ENCODE results near the gene AGAP5. TPM values are rescaled to one million over a fixed set of nuclear protein-coding genes. Genes with fewer than 3 reads are reported as not detected.
"Not testable (repeated sequence)": the region's sequence is repeated elsewhere in the genome, so short reads cannot be mapped to it uniquely, and the experiment has no call there.

AGAP5 gene
- total and polyA plus RNA-seq, 2 experiments from 2014 or later = 3.1 to 7.3 TPM

- H3K27me3 ChIP-seq; DNase-seq (ENCODE audit: low read depth in 1 of 2, low spot score in 1 of 2); H3K36me3 ChIP-seq; H3K27ac ChIP-seq; H3K9me3 ChIP-seq (ENCODE audit: low read depth); H3K4me3 ChIP-seq: not testable (repeated sequence)
- peaks cover 14% of the 10 kb centered on the region for H3K4me1 ChIP-seq (ENCODE audit: low read depth)
These were observed 13.8 kb upstream of the AGAP5 start for GRCh38 chr10:73711683-73712082.

DNA sequence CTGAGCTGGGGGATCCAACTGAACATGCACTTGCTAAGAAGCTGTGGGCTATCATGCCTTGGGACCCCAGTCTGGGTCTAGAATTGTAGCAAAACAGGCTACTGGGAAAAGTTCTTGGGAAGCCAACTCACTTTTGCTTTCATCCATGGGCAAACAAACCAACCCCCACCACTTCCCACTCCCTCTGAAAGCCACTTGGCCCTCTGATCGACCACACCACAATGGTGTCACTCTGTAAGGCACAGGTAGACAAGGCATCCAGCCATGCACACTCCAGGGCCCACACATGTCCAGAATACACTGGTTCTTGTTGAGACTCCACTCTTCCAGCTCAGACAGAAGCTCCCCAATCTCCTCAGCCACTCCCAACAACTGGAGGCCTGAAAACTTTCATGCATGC, 10.2 kb upstream of the AGAP5 start:
- H3K4me3 ChIP-seq; H3K27me3 ChIP-seq; H3K36me3 ChIP-seq; DNase-seq (ENCODE audit: low read depth in 1 of 2, low spot score in 1 of 2); H3K4me1 ChIP-seq (ENCODE audit: low read depth); H3K27ac ChIP-seq; H3K9me3 ChIP-seq (ENCODE audit: low read depth): not testable (repeated sequence)

GRCh38 chr10:73707628-73708027, 9.7 kb upstream of the AGAP5 start:
- H3K27me3 ChIP-seq; DNase-seq (ENCODE audit: low read depth in 1 of 2, low spot score in 1 of 2): not testable (repeated sequence)

DNA sequence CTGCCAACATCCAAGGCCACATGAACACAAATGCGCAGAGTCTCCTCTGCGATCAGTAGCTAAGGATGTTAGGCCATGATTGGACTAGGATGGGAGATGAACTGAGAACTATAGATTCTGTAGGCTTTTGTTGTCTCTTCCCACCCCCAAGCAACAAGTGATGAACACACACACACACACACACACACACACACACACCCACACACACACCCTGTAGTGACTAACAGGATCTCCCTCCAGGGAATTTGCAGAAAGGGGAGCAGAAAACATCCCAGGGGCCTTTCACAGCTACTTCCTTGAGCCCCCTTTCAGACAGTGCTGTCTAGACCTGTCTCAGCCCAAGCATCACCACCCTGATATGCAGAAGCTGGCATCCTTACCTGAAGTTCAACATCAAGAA, 8.6 kb upstream of the AGAP5 start:
- not testable (repeated sequence) for DNase-seq (ENCODE audit: low read depth in 1 of 2, low spot score in 1 of 2); H3K27ac ChIP-seq; H3K36me3 ChIP-seq; H3K4me1 ChIP-seq (ENCODE audit: low read depth); H3K9me3 ChIP-seq (ENCODE audit: low read depth); H3K4me3 ChIP-seq; H3K27me3 ChIP-seq

More at GRCh38 chr10:73707628-73708027, 9.7 kb upstream of the AGAP5 start:
- not testable (repeated sequence) for H3K36me3 ChIP-seq; H3K4me3 ChIP-seq; H3K27ac ChIP-seq; H3K4me1 ChIP-seq (ENCODE audit: low read depth); H3K9me3 ChIP-seq (ENCODE audit: low read depth)

GRCh38 chr10:73705506-73706072, 7.7 kb upstream of the AGAP5 start:
- not testable (repeated sequence) for H3K27me3 ChIP-seq; H3K4me3 ChIP-seq; H3K4me1 ChIP-seq (ENCODE audit: low read depth); H3K36me3 ChIP-seq; H3K27ac ChIP-seq; DNase-seq (ENCODE audit: low read depth in 1 of 2, low spot score in 1 of 2); H3K9me3 ChIP-seq (ENCODE audit: low read depth)

DNA sequence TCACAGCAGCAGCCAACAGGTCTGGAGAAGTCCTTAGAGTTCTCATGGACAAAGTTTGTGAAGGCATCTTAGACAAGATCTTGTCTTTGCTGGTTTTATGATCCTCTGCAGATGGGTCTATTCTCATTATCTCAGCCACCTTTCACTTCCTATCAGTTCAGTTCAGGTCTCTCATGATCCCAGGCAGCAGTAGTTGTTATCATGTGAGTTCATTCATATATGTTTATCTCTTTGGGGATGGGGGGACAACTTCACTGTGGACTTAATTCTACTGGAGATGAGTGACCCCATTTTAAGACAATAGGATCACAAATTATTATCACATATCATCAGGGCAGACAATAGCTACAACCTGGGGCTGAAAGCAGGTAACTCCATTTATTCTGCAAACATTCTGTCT, 6.0 kb upstream of the AGAP5 start:
- H3K9me3 ChIP-seq (ENCODE audit: low read depth); H3K4me1 ChIP-seq (ENCODE audit: low read depth); H3K4me3 ChIP-seq; H3K27me3 ChIP-seq; H3K36me3 ChIP-seq; H3K27ac ChIP-seq; DNase-seq (ENCODE audit: low read depth in 1 of 2, low spot score in 1 of 2): not testable (repeated sequence)

DNA sequence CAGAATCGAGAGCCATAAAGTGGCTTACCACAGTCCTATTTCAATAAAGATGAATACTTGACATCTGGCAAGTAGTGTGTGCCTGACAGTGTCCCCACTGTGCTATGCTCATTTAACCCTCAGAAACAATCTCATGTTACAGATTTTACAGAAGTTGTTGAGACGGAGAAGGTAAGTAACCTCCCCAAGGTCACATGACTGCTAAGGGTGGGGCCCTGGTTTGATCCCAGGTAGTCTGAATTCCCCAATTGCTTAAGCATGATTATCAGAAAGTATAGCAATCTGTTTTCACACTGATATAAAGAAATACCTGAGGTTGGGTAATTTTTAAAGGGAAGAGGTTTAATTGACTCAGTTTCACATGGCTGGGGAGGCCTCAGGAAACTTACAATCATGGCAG, 910 bp upstream of the AGAP5 start:
- H3K4me3 ChIP-seq; H3K27ac ChIP-seq; H3K36me3 ChIP-seq; H3K9me3 ChIP-seq (ENCODE audit: low read depth); H3K27me3 ChIP-seq; DNase-seq (ENCODE audit: low read depth in 1 of 2, low spot score in 1 of 2); H3K4me1 ChIP-seq (ENCODE audit: low read depth): not testable (repeated sequence)

DNA sequence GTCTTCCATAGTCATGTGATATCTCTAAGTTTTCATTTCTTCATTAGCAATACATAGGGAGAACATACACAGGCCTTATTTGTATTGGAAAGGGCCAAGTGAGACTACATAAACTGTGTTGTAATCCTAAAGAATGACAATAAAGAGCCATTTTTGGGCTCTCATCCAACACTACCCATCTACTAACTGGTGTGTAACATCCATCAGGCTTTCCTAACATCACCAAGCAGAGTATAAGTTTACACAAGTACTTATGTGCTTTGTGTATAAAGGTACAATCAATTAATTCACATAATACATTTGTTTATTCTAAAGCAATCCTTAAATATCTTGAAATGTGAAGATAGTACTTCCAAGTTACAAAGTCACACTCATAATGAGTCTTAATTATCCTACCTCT, 2.6 kb downstream of the AGAP5 start:
- H3K27me3 ChIP-seq; H3K4me3 ChIP-seq; H3K36me3 ChIP-seq; H3K27ac ChIP-seq; H3K9me3 ChIP-seq (ENCODE audit: low read depth); H3K4me1 ChIP-seq (ENCODE audit: low read depth): not testable (repeated sequence)
- peak in 1 of 2 donors; percentile 2 for DNase-seq (ENCODE audit: low read depth in 1 of 2, low spot score in 1 of 2)

DNA sequence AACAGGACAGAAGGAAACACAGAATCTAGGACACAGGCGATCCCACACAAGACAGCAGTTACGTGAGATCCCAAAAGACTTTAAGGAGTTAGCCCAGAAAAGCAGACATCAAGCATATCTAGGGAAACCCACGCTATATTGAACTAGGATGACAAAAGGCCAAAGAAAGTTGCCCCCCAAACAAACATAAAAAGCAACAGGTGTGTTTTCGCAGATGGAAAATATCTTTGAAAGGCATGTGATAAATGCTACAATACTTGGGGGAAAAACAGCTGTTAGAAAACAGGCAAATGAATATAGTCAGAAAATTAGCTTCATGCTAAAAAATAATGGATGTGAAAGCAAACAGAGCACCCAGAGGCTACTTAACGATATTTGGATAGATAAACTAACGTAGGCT, 7.2 kb downstream of the AGAP5 start:
- H3K4me1 ChIP-seq (ENCODE audit: low read depth); H3K36me3 ChIP-seq; H3K27me3 ChIP-seq; DNase-seq (ENCODE audit: low read depth in 1 of 2, low spot score in 1 of 2); H3K4me3 ChIP-seq; H3K27ac ChIP-seq; H3K9me3 ChIP-seq (ENCODE audit: low read depth): not testable (repeated sequence)

- not testable (repeated sequence) for H3K9me3 ChIP-seq (ENCODE audit: low read depth); H3K4me3 ChIP-seq; DNase-seq (ENCODE audit: low read depth in 1 of 2, low spot score in 1 of 2); H3K27ac ChIP-seq; H3K36me3 ChIP-seq; H3K27me3 ChIP-seq; H3K4me1 ChIP-seq (ENCODE audit: low read depth)
These were observed 8.3 kb downstream of the AGAP5 start for GRCh38 chr10:73689596-73689995.

DNA sequence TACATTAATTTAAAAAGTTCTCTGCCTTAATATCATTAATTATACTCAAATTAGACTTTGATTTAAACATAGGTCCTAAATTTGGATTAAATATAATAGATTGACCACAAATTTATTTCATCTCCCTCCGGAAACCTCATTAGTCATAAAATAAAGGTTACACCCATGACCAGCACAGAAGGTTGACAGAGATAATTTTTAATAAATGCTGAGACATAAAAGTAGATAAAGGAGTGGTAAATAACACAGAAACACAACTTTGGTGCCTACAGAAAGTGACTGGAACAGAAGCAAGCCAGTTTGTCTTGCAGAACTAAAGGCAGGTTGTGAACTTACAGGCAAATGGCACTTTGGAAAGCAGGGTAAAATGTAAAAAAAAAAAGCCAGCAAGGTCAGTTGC, 10.3 kb downstream of the AGAP5 start:
- H3K4me1 ChIP-seq (ENCODE audit: low read depth); H3K9me3 ChIP-seq (ENCODE audit: low read depth); DNase-seq (ENCODE audit: low read depth in 1 of 2, low spot score in 1 of 2); H3K4me3 ChIP-seq; H3K36me3 ChIP-seq; H3K27me3 ChIP-seq; H3K27ac ChIP-seq: not testable (repeated sequence)

DNA sequence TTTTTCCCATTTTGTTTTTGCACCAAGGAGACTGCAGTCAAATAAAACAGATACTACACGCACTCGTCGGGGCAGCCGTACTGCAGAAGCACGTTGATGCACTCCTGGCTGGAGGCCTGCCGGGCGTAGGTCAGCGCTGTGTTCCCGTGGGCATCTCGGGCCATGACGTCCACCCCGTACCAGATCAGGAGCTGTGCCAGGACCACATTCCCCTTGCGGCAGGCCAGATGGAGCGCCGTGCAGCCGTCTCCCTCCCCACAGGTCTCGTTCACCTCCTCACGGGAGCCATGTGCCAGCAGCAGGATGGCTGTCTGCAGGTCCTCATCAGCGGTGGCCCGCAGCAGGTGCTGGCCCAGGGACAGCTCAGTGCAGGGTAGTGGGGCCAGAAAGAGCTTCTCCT, 23.4 kb downstream of the AGAP5 start:
- H3K27me3 ChIP-seq; H3K36me3 ChIP-seq; DNase-seq (ENCODE audit: low read depth in 1 of 2, low spot score in 1 of 2); H3K27ac ChIP-seq; H3K4me3 ChIP-seq; H3K9me3 ChIP-seq (ENCODE audit: low read depth); H3K4me1 ChIP-seq (ENCODE audit: low read depth): not testable (repeated sequence)

GRCh38 chr10:73668378-73668777, 29.5 kb downstream of the AGAP5 start:
- H3K4me1 ChIP-seq (ENCODE audit: low read depth); H3K36me3 ChIP-seq; H3K27ac ChIP-seq; H3K4me3 ChIP-seq; DNase-seq (ENCODE audit: low read depth in 1 of 2, low spot score in 1 of 2); H3K27me3 ChIP-seq; H3K9me3 ChIP-seq (ENCODE audit: low read depth): not testable (repeated sequence)

- not testable (repeated sequence) for H3K36me3 ChIP-seq; H3K27ac ChIP-seq; H3K9me3 ChIP-seq (ENCODE audit: low read depth); H3K4me1 ChIP-seq (ENCODE audit: low read depth); DNase-seq (ENCODE audit: low read depth in 1 of 2, low spot score in 1 of 2); H3K27me3 ChIP-seq; H3K4me3 ChIP-seq
These were observed 31.6 kb downstream of the AGAP5 start for GRCh38 chr10:73666153-73666809.

DNA sequence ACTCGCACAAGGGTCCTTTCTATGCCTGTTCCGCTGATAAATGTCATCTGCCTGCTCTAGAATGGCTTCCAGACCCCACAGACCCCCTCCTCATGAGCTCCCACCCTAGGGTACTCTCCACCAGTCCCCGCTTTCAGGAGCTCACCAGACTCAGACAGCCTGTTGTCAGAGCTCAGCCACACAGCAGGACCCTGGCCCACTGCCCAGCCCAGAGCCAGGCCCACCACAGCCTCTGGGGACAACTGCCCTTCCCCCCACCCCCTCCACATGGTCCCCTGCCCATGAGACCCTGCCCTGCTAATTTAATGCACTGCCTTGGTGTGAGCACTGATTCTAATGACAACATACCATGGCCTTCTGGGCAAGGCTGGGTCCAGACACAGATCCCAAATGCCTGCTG, 32.3 kb downstream of the AGAP5 start:
- H3K4me3 ChIP-seq; H3K27me3 ChIP-seq; H3K27ac ChIP-seq; H3K9me3 ChIP-seq (ENCODE audit: low read depth); DNase-seq (ENCODE audit: low read depth in 1 of 2, low spot score in 1 of 2); H3K4me1 ChIP-seq (ENCODE audit: low read depth); H3K36me3 ChIP-seq: not testable (repeated sequence)

All from cardiac muscle cell (in vitro differentiated cells and primary cell).